K562 (cell line): ENCODE results near the gene CDC45. TPM values are rescaled to one million over a fixed set of nuclear protein-coding genes. Genes with fewer than 3 reads are reported as not detected.

Experiments
- BRD9 ChIP-seq: fragments of 450-650 bp; IDR thresholded peaks from 2 replicates; pipeline ENCODE4 v1.6.1; 2018; ENCODE audit warnings: low read depth; ENCODE audit not compliant: partially characterized antibody
- C11orf30 ChIP-seq: fragments of 450-650 bp; IDR thresholded peaks from 2 replicates; pipeline ENCODE4 v1.6.1; 2016; ENCODE audit warnings: low read depth, mild to moderate bottlenecking
- CBX3 ChIP-seq, 2 experiments: IDR thresholded peaks; 1 replicate in 1 of 2; 2 replicates in 1 of 2; pipeline ENCODE4 v1.6.1; 2012; ENCODE audit warnings: inconsistent platforms in 2 of 2, low read length in 2 of 2, borderline replicate concordance in 1 of 2, control low read depth in 1 of 2
- CEBPB ChIP-seq: fragments of 450-650 bp; IDR thresholded peaks from 2 replicates; pipeline ENCODE4 v1.6.1; 2016; ENCODE audit warnings: missing genetic modification characterization, missing compliant biosample characterization
- DIDO1 ChIP-seq: fragments of 450-650 bp; IDR thresholded peaks from 2 replicates; pipeline ENCODE4 v1.6.1; 2016; ENCODE audit warnings: low read depth, missing biosample characterization, missing genetic modification characterization
- E2F3 ChIP-seq: fragments of 250-450 bp; sonication (Bioruptor Pico); IDR thresholded peaks from 2 replicates; pipeline ENCODE4 v1.4.0; 2020; ENCODE audit warnings: mild to moderate bottlenecking
- EGR1 ChIP-seq: fragments of 450-650 bp; conservative IDR thresholded peaks from 2 replicates; pipeline ENCODE4 v1.6.1; 2017; ENCODE audit warnings: mild to moderate bottlenecking
- ETV5 ChIP-seq: sonication (generic); formaldehyde crosslinking; IDR thresholded peaks from 2 replicates; pipeline ENCODE4 v1.4.0; 2020; ENCODE audit warnings: low read depth, mild to moderate bottlenecking, missing genetic modification reagents
- FOXK1 ChIP-seq: sonication (generic); formaldehyde crosslinking; IDR thresholded peaks from 2 replicates; pipeline ENCODE4 v1.8.0; 2022; ENCODE audit warnings: missing genetic modification reagents, mild to moderate bottlenecking, borderline replicate concordance
- HNRNPLL ChIP-seq: fragments of 200-400 bp; formaldehyde crosslinking; IDR thresholded peaks from 2 replicates; pipeline ENCODE4 v1.6.1; 2017; ENCODE audit warnings: low read length, low read depth, mild to moderate bottlenecking; ENCODE audit not compliant: poor library complexity, severe bottlenecking
- MAFK ChIP-seq: IDR thresholded peaks from 2 replicates; pipeline ENCODE4 v1.6.1; 2011; ENCODE audit warnings: low read length, improper control_type of control experiment
- MEF2D ChIP-seq: conservative IDR thresholded peaks from 2 replicates; pipeline ENCODE4 v1.6.1; 2016; ENCODE audit warnings: low read depth, missing genetic modification characterization, missing compliant biosample characterization
- MTA1 ChIP-seq: fragments of 450-650 bp; IDR thresholded peaks from 2 replicates; pipeline ENCODE4 v1.6.1; 2017; ENCODE audit warnings: borderline replicate concordance
- NEUROD1 ChIP-seq: fragments of 150-350 bp; IDR thresholded peaks from 2 replicates; pipeline ENCODE4 v1.6.1; 2014; ENCODE audit warnings: borderline replicate concordance, low read length, low read depth; ENCODE audit not compliant: partially characterized antibody
- PHTF2 ChIP-seq: fragments of 250-450 bp; sonication (Bioruptor Pico); IDR thresholded peaks from 2 replicates; pipeline ENCODE4 v1.5.0; 2021; ENCODE audit warnings: mild to moderate bottlenecking
- POLR2A ChIP-seq: fragments of 450-650 bp; conservative IDR thresholded peaks from 2 replicates; pipeline ENCODE4 v1.6.1; 2016
- POLR3A ChIP-seq: IDR thresholded peaks from 2 replicates; pipeline ENCODE4 v1.6.1; 2011; ENCODE audit warnings: borderline replicate concordance, mild to moderate bottlenecking, moderate library complexity; ENCODE audit not compliant: insufficient read length, insufficient read depth; ENCODE audit errors: extremely low read depth
- TBL1XR1 ChIP-seq, 2 experiments: IDR thresholded peaks; 2 replicates each; pipeline ENCODE4 v1.6.1; 2012; ENCODE audit warnings: improper control_type of control experiment in 2 of 2, low read length in 2 of 2, mild to moderate bottlenecking in 1 of 2
- ZC3H4 ChIP-seq: sonication (generic); formaldehyde crosslinking; IDR thresholded peaks from 2 replicates; pipeline ENCODE4 v1.9.0; 2021; ENCODE audit warnings: missing genetic modification reagents, borderline replicate concordance
- ZNF134 ChIP-seq: fragments of 250-450 bp; sonication (Bioruptor Pico); conservative IDR thresholded peaks from 2 replicates; pipeline ENCODE4 v1.4.0; 2020
- ZNF408 ChIP-seq: fragments of 250-450 bp; sonication (Bioruptor Pico); IDR thresholded peaks from 2 replicates; pipeline ENCODE4 v1.4.0; 2020; ENCODE audit warnings: low read depth, mild to moderate bottlenecking, moderate library complexity
- ZNF583 ChIP-seq: fragments of 250-450 bp; sonication (Bioruptor Pico); IDR thresholded peaks from 2 replicates; pipeline ENCODE4 v1.4.0; 2020
- ZNF668 ChIP-seq: fragments of 250-450 bp; sonication (Bioruptor Pico); IDR thresholded peaks from 2 replicates; pipeline ENCODE4 v1.8.0; 2022; ENCODE audit warnings: mild to moderate bottlenecking, inconsistent platforms
- polyA plus RNA-seq, 8 experiments: library from polyadenylated mRNA; depleted of rRNA in 4 of 8; stranded (reverse) in 5 of 8; unstranded in 3 of 8; fragments of >200 nt; fragmentation: Nextera tagmentation in 2 of 8; fragmentation: Illumina TruSeq in 1 of 8; extraction: Ambion mirVana in 2 of 8; extraction: Trizol in 1 of 8; gene quantifications; 2 replicates each; pipeline versions ENCODE4 v1.2.1 to v1.2.3, GENCODE V29; 2011 to 2014; ENCODE audit warnings: inconsistent platforms in 1 of 8, missing spikeins in 1 of 8
- total RNA-seq, 7 experiments: library from RNA; depleted of rRNA in 6 of 7; stranded (reverse); fragments of >200 nt in 6 of 7; fragmentation: Illumina TruSeq in 2 of 7; extraction: Trizol in 2 of 7; gene quantifications; 2 replicates each; pipeline versions ENCODE4 v1.2.1 to v1.2.3, GENCODE V29; 2011 to 2021; ENCODE audit warnings: low replicate concordance in 1 of 7
- TF ChIP-seq, protein P1 (sequence below): fragments of 250-450 bp; sonication (Bioruptor Pico); IDR thresholded peaks from 2 replicates; pipeline ENCODE4 v1.4.0; 2020; ENCODE audit warnings: borderline replicate concordance
- TF ChIP-seq, protein P2 (sequence below), 2 experiments: IDR thresholded peaks; 2 replicates each; pipeline ENCODE4 v1.6.1; 2011; ENCODE audit warnings: borderline replicate concordance in 1 of 2, control low read depth in 1 of 2, low read depth in 1 of 2, low read length in 1 of 2, mild to moderate bottlenecking in 1 of 2, mixed read lengths in 1 of 2, moderate library complexity in 1 of 2; ENCODE audit not compliant: insufficient read depth in 1 of 2, insufficient read length in 1 of 2, poor library complexity in 1 of 2, severe bottlenecking in 1 of 2; ENCODE audit errors: extremely low read depth in 1 of 2
- TF ChIP-seq, protein P3 (sequence below): sonication (generic); formaldehyde crosslinking; IDR thresholded peaks from 2 replicates; pipeline ENCODE4 v1.8.0; 2022; ENCODE audit warnings: missing genetic modification reagents, mild to moderate bottlenecking, moderate library complexity, borderline replicate concordance

Gene CDC45
- total and polyA plus RNA-seq, 9 of the 15 experiments (the other 6 are each of a cell fraction or from before 2014, with no cell fraction given): 251 to 580 (median 410) TPM

DNA sequence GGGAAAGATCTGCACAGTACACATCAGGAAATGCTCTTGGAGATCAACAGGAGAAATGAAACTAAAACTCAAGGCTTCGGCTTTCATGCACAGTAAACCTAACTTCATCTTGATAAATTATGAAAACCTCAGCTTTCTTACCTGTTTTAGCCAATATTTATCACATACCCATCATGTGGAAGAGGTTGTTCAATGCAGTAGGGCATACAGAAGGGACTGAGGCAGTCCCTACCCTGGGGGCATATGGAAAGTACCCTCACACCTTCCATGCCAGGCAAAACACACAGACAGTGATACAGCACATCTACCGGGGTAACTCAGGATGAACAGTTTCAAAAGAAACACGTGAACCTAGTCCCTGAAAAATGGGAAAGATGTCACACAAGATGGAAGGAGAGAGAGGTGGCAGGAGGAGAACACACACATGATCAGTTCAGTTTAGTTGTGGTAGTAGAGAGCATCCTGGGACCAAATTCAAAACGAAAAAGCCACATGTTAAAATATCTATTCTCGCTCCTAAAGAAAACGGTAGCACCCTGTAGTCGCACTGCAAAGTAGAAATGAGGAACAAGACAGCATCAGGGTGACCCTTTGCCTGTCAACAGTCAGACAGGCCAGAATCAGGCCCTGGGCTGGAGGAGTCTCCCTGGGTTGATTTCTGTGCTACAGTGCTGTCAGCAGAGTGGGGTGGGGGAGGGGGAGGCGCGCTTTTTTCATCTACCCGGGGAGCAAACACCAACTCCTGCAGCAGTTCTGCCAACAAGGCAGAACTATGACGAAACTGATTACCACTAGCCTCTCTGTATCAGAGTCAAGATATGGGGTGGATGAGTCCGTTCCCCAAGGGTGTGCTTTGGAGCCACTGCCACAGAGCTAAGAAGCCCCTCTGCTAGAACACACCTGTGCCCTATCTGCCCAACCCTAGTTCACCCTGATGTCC, 49.5 kb upstream of the CDC45 start (continued):
- TF ChIP-seq, protein P1, sequence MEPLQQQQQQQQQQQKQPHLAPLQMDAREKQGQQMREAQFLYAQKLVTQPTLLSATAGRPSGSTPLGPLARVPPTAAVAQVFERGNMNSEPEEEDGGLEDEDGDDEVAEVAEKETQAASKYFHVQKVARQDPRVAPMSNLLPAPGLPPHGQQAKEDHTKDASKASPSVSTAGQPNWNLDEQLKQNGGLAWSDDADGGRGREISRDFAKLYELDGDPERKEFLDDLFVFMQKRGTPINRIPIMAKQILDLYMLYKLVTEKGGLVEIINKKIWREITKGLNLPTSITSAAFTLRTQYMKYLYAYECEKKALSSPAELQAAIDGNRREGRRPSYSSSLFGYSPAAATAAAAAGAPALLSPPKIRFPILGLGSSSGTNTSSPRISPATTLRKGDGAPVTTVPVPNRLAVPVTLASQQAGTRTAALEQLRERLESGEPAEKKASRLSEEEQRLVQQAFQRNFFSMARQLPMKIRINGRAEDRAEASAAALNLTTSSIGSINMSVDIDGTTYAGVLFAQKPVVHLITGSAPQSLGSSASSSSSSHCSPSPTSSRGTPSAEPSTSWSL (CRISPR knock-in tag): peak; percentile 25; the same call in 1 of the 2 replicates
- TF ChIP-seq POLR2A (no peak), EGR1 (no peak), ZNF134 (CRISPR knock-in tag) (no peak), BRD9 (no peak), HNRNPLL (no peak), ZNF668 (CRISPR knock-in tag) (no peak), MEF2D (tag) (peak; percentile 38; the same call in 1 of the 2 replicates), E2F3 (CRISPR knock-in tag) (peak; percentile 81; the same call in 1 of the 2 replicates), TBL1XR1 (IDR thresholded peaks at IDR 0.05; ENCODE audit: low read length in 2 of 2) (peak in 1 of 2 experiments; percentile 80; a peak in 2 of 4 replicates), NEUROD1 (peak; percentile 84), DIDO1 (no peak), FOXK1 (no peak), CBX3 (IDR thresholded peaks at IDR 0.05; ENCODE audit: borderline replicate concordance in 1 of 2, low read length in 2 of 2) (no peak), C11orf30 (no peak), ETV5 (CRISPR knock-in tag) (no peak), CEBPB (tag) (peak; percentile 84), MAFK (0 out of 2 replicates have a peak, but pooled peaks have one; percentile 32), PHTF2 (CRISPR knock-in tag) (no peak), MTA1 (no peak), ZNF583 (CRISPR knock-in tag) (no peak), ZC3H4 (CRISPR knock-in tag) (no peak), ZNF408 (no peak), POLR3A (no peak)
- TF ChIP-seq, protein P2, sequence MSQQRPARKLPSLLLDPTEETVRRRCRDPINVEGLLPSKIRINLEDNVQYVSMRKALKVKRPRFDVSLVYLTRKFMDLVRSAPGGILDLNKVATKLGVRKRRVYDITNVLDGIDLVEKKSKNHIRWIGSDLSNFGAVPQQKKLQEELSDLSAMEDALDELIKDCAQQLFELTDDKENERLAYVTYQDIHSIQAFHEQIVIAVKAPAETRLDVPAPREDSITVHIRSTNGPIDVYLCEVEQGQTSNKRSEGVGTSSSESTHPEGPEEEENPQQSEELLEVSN (IDR thresholded peaks at IDR 0.05; ENCODE audit: borderline replicate concordance in 1 of 2, extremely low read depth in 1 of 2, insufficient read depth in 1 of 2, insufficient read length in 1 of 2, low read depth in 1 of 2, low read length in 1 of 2, poor library complexity in 1 of 2, severe bottlenecking in 1 of 2): no peak
- TF ChIP-seq, protein P3, sequence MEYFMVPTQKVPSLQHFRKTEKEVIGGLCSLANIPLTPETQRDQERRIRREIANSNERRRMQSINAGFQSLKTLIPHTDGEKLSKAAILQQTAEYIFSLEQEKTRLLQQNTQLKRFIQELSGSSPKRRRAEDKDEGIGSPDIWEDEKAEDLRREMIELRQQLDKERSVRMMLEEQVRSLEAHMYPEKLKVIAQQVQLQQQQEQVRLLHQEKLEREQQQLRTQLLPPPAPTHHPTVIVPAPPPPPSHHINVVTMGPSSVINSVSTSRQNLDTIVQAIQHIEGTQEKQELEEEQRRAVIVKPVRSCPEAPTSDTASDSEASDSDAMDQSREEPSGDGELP (CRISPR knock-in tag): no peak
